HG03039 (cell line): ENCODE results near the gene SH2D5.
"Not testable (repeated sequence)": the region's sequence is repeated elsewhere in the genome, so short reads cannot be mapped to it uniquely, and the experiment has no call there.

Source experiments
- ATAC-seq: cut with Tn5 transposase; IDR thresholded peaks from one replicate; pipeline ENCODE4 v1.9.1; 2021; ENCODE audit warnings: mild to moderate bottlenecking, moderate library complexity; ENCODE audit not compliant: unreplicated experiment

Gene SH2D5

GRCh38 chr1:20696397-20697333, 35.8 kb downstream of the SH2D5 start:
- no peak for ATAC-seq

GRCh38 chr1:20695515-20695914, 37.0 kb downstream of the SH2D5 start:
- no peak for ATAC-seq

GRCh38 chr1:20693623-20694022, 38.9 kb downstream of the SH2D5 start:
- ATAC-seq: no peak

- no peak for ATAC-seq
Observed at GRCh38 chr1:20691872-20692271, 40.6 kb downstream of the SH2D5 start.

GRCh38 chr1:20689645-20690056, 42.9 kb downstream of the SH2D5 start:
- ATAC-seq: no peak

GRCh38 chr1:20686883-20687725, 45.4 kb downstream of the SH2D5 start:
- no peak for ATAC-seq

- ATAC-seq: no peak
Observed at GRCh38 chr1:20685741-20686140, 46.8 kb downstream of the SH2D5 start.

GRCh38 chr1:20685099-20685662, 47.3 kb downstream of the SH2D5 start:
- ATAC-seq: no peak

GRCh38 chr1:20684651-20685050, 47.9 kb downstream of the SH2D5 start:
- ATAC-seq: no peak

- ATAC-seq: no peak
Observed at GRCh38 chr1:20684050-20684620, 48.4 kb downstream of the SH2D5 start.

GRCh38 chr1:20683614-20684013, 48.9 kb downstream of the SH2D5 start:
- no peak for ATAC-seq

- no peak for ATAC-seq
Observed at GRCh38 chr1:20682571-20683236, 49.8 kb downstream of the SH2D5 start.

GRCh38 chr1:20681999-20682398, 50.5 kb downstream of the SH2D5 start:
- no peak for ATAC-seq

- ATAC-seq: no peak
Observed at GRCh38 chr1:20680269-20680668, 52.2 kb downstream of the SH2D5 start.

- no peak for ATAC-seq
Observed at GRCh38 chr1:20678599-20678998, 53.9 kb downstream of the SH2D5 start.

GRCh38 chr1:20673626-20674025, 58.9 kb downstream of the SH2D5 start:
- not testable (repeated sequence) for ATAC-seq

- ATAC-seq: no peak
Observed at GRCh38 chr1:20672265-20672632, 60.3 kb downstream of the SH2D5 start.

GRCh38 chr1:20670936-20671335, 61.6 kb downstream of the SH2D5 start:
- ATAC-seq: no peak
